ENCODE data around the gene DNA2.

- no peak for TF ChIP-seq EZH2 (IDR thresholded peaks at IDR 0.05; ENCODE audit: borderline replicate concordance, insufficient read depth, low read depth, low read length, poor library complexity, severe bottlenecking)
- no peak for TF ChIP-seq CTCF (IDR thresholded peaks at IDR 0.05)
Observed at GRCh38 chr10:68423522-68423921, 48.3 kb downstream of the DNA2 start.

Measured in B cell (primary cell).